ENCODE results near the gene ASTN2.

ASTN2 gene

GRCh38 chr9:116404228-116404627 lies 1010.6 kb downstream of the ASTN2 start:
- no peaks in the 10 kb centered on the region for H3K36me3 ChIP-seq (ENCODE audit: control insufficient read depth, insufficient read depth, low read length)
- no peak overlapping the region for H3K27ac ChIP-seq (ENCODE audit: low read depth, low read length)

GRCh38 chr9:116403171-116403570 lies 1011.7 kb downstream of the ASTN2 start:
- Histone ChIP-seq H3K4me3 (ENCODE audit: low read depth, low read length) (no peak overlapping the region), H3K36me3 (ENCODE audit: control insufficient read depth, insufficient read depth, low read length) (no peaks in the 10 kb centered on the region), H3K27me3 (ENCODE audit: control insufficient read depth, insufficient read depth, low read length) (no peaks in the 10 kb centered on the region), H3K9ac (ENCODE audit: low read length) (no peak overlapping the region), H3K4me1 (ENCODE audit: control insufficient read depth, insufficient read depth, low read length) (no peaks in the 10 kb centered on the region), H3K27ac (ENCODE audit: low read depth, low read length) (no peak overlapping the region), H3K9me3 (ENCODE audit: control insufficient read depth, insufficient read depth, low read depth, low read length) (no peaks in the 10 kb centered on the region)

More at GRCh38 chr9:116404228-116404627, 1010.6 kb downstream of the ASTN2 start:
- Histone ChIP-seq H3K27me3 (ENCODE audit: control insufficient read depth, insufficient read depth, low read length) (no peaks in the 10 kb centered on the region), H3K9me3 (ENCODE audit: control insufficient read depth, insufficient read depth, low read depth, low read length) (no peaks in the 10 kb centered on the region), H3K4me3 (ENCODE audit: low read depth, low read length) (no peak overlapping the region), H3K4me1 (ENCODE audit: control insufficient read depth, insufficient read depth, low read length) (no peaks in the 10 kb centered on the region), H3K9ac (ENCODE audit: low read length) (no peak overlapping the region)

- Histone ChIP-seq H3K27me3 (ENCODE audit: control insufficient read depth, insufficient read depth, low read length) (no peaks in the 10 kb centered on the region), H3K36me3 (ENCODE audit: control insufficient read depth, insufficient read depth, low read length) (no peaks in the 10 kb centered on the region), H3K27ac (ENCODE audit: low read depth, low read length) (no peak overlapping the region), H3K9ac (ENCODE audit: low read length) (no peak overlapping the region), H3K4me3 (ENCODE audit: low read depth, low read length) (no peak overlapping the region), H3K9me3 (ENCODE audit: control insufficient read depth, insufficient read depth, low read depth, low read length) (no peaks in the 10 kb centered on the region), H3K4me1 (ENCODE audit: control insufficient read depth, insufficient read depth, low read length) (peaks cover 3% of the 10 kb centered on the region; the same call in 1 of the 2 replicates)
These were observed 1019.2 kb downstream of the ASTN2 start for GRCh38 chr9:116395699-116396037.

- peaks cover 3% of the 10 kb centered on the region; the same call in 1 of the 2 replicates for H3K4me1 ChIP-seq (ENCODE audit: control insufficient read depth, insufficient read depth, low read length)
- no peaks in the 10 kb centered on the region for H3K27me3 ChIP-seq (ENCODE audit: control insufficient read depth, insufficient read depth, low read length)
- H3K27ac ChIP-seq (ENCODE audit: low read depth, low read length) = no peak overlapping the region
- no peaks in the 10 kb centered on the region for H3K36me3 ChIP-seq (ENCODE audit: control insufficient read depth, insufficient read depth, low read length)
- no peak overlapping the region for H3K9ac ChIP-seq (ENCODE audit: low read length)
- H3K9me3 ChIP-seq (ENCODE audit: control insufficient read depth, insufficient read depth, low read depth, low read length) = no peaks in the 10 kb centered on the region
- no peak overlapping the region for H3K4me3 ChIP-seq (ENCODE audit: low read depth, low read length)
These were observed 1019.8 kb downstream of the ASTN2 start for GRCh38 chr9:116394894-116395698.

- Histone ChIP-seq H3K4me1 (ENCODE audit: control insufficient read depth, insufficient read depth, low read length) (peaks cover 3% of the 10 kb centered on the region; the same call in 1 of the 2 replicates), H3K27me3 (ENCODE audit: control insufficient read depth, insufficient read depth, low read length) (no peaks in the 10 kb centered on the region), H3K9me3 (ENCODE audit: control insufficient read depth, insufficient read depth, low read depth, low read length) (no peaks in the 10 kb centered on the region), H3K27ac (ENCODE audit: low read depth, low read length) (no peak overlapping the region), H3K4me3 (ENCODE audit: low read depth, low read length) (no peak overlapping the region), H3K9ac (ENCODE audit: low read length) (no peak overlapping the region), H3K36me3 (ENCODE audit: control insufficient read depth, insufficient read depth, low read length) (no peaks in the 10 kb centered on the region)
These were observed 1020.8 kb downstream of the ASTN2 start for GRCh38 chr9:116394070-116394469.

GRCh38 chr9:116393198-116393597 lies 1021.7 kb downstream of the ASTN2 start:
- Histone ChIP-seq H3K27me3 (ENCODE audit: control insufficient read depth, insufficient read depth, low read length) (no peaks in the 10 kb centered on the region), H3K9ac (ENCODE audit: low read length) (no peak overlapping the region), H3K4me3 (ENCODE audit: low read depth, low read length) (no peak overlapping the region), H3K9me3 (ENCODE audit: control insufficient read depth, insufficient read depth, low read depth, low read length) (no peaks in the 10 kb centered on the region), H3K36me3 (ENCODE audit: control insufficient read depth, insufficient read depth, low read length) (no peaks in the 10 kb centered on the region), H3K27ac (ENCODE audit: low read depth, low read length) (no peak overlapping the region), H3K4me1 (ENCODE audit: control insufficient read depth, insufficient read depth, low read length) (peaks cover 3% of the 10 kb centered on the region; the same call in 1 of the 2 replicates)

GRCh38 chr9:116391306-116391900 lies 1023.5 kb downstream of the ASTN2 start:
- H3K27ac ChIP-seq (ENCODE audit: low read depth, low read length) = no peak overlapping the region
- H3K4me3 ChIP-seq (ENCODE audit: low read depth, low read length) = no peak overlapping the region
- no peak overlapping the region for H3K9ac ChIP-seq (ENCODE audit: low read length)
- H3K27me3 ChIP-seq (ENCODE audit: control insufficient read depth, insufficient read depth, low read length) = no peaks in the 10 kb centered on the region
- peaks cover 3% of the 10 kb centered on the region; the same call in 1 of the 2 replicates for H3K4me1 ChIP-seq (ENCODE audit: control insufficient read depth, insufficient read depth, low read length)
- H3K36me3 ChIP-seq (ENCODE audit: control insufficient read depth, insufficient read depth, low read length) = no peaks in the 10 kb centered on the region
- no peaks in the 10 kb centered on the region for H3K9me3 ChIP-seq (ENCODE audit: control insufficient read depth, insufficient read depth, low read depth, low read length)

GRCh38 chr9:116390303-116391228 lies 1024.3 kb downstream of the ASTN2 start:
- peaks cover 3% of the 10 kb centered on the region; the same call in 1 of the 2 replicates for H3K4me1 ChIP-seq (ENCODE audit: control insufficient read depth, insufficient read depth, low read length)
- H3K36me3 ChIP-seq (ENCODE audit: control insufficient read depth, insufficient read depth, low read length) = no peaks in the 10 kb centered on the region
- no peak overlapping the region for H3K27ac ChIP-seq (ENCODE audit: low read depth, low read length)
- no peak overlapping the region for H3K9ac ChIP-seq (ENCODE audit: low read length)
- no peak overlapping the region for H3K4me3 ChIP-seq (ENCODE audit: low read depth, low read length)
- no peaks in the 10 kb centered on the region for H3K27me3 ChIP-seq (ENCODE audit: control insufficient read depth, insufficient read depth, low read length)
- no peaks in the 10 kb centered on the region for H3K9me3 ChIP-seq (ENCODE audit: control insufficient read depth, insufficient read depth, low read depth, low read length)

GRCh38 chr9:116389541-116390302 lies 1025.1 kb downstream of the ASTN2 start:
- Histone ChIP-seq H3K9ac (ENCODE audit: low read length) (no peak overlapping the region), H3K27ac (ENCODE audit: low read depth, low read length) (no peak overlapping the region), H3K36me3 (ENCODE audit: control insufficient read depth, insufficient read depth, low read length) (no peaks in the 10 kb centered on the region), H3K9me3 (ENCODE audit: control insufficient read depth, insufficient read depth, low read depth, low read length) (no peaks in the 10 kb centered on the region), H3K27me3 (ENCODE audit: control insufficient read depth, insufficient read depth, low read length) (no peaks in the 10 kb centered on the region), H3K4me3 (ENCODE audit: low read depth, low read length) (no peak overlapping the region), H3K4me1 (ENCODE audit: control insufficient read depth, insufficient read depth, low read length) (peaks cover 3% of the 10 kb centered on the region; the same call in 1 of the 2 replicates)

- H3K36me3 ChIP-seq (ENCODE audit: control insufficient read depth, insufficient read depth, low read length) = no peaks in the 10 kb centered on the region
- H3K9ac ChIP-seq (ENCODE audit: low read length) = no peak overlapping the region
- no peaks in the 10 kb centered on the region for H3K27me3 ChIP-seq (ENCODE audit: control insufficient read depth, insufficient read depth, low read length)
- no peak overlapping the region for H3K4me3 ChIP-seq (ENCODE audit: low read depth, low read length)
- no peaks in the 10 kb centered on the region for H3K9me3 ChIP-seq (ENCODE audit: control insufficient read depth, insufficient read depth, low read depth, low read length)
- no peak overlapping the region for H3K27ac ChIP-seq (ENCODE audit: low read depth, low read length)
- peaks cover 3% of the 10 kb centered on the region; the same call in 1 of the 2 replicates for H3K4me1 ChIP-seq (ENCODE audit: control insufficient read depth, insufficient read depth, low read length)
These were observed 1026.7 kb downstream of the ASTN2 start for GRCh38 chr9:116387934-116388698.

Measured in HUES6 (cell line).